H9 (cell line): Measurements from ENCODE around the gene EXOC3L1. TPM values are rescaled to one million over a fixed set of nuclear protein-coding genes. Genes with fewer than 3 reads are reported as not detected.

Experiments
- DNase-seq: peaks from one replicate; pipeline ENCODE4 v3.0.0-alpha.2; 2017
- H2AFZ ChIP-seq: one replicate; pipeline ENCODE4 v1.6.1; 2013; ENCODE audit warnings: mild to moderate bottlenecking, low read length, control low read depth, moderate library complexity
- H2AK5ac ChIP-seq: 2 replicates; pipeline ENCODE4 v1.6.1; 2013; ENCODE audit warnings: low read length, control low read depth, mixed read lengths; ENCODE audit not compliant: insufficient read length
- H2BK120ac ChIP-seq: one replicate; pipeline ENCODE4 v1.6.1; 2013; ENCODE audit warnings: low read depth, mild to moderate bottlenecking, low read length, control low read depth, inconsistent platforms; ENCODE audit not compliant: poor library complexity, severe bottlenecking
- H2BK12ac ChIP-seq: 2 replicates; pipeline ENCODE4 v1.6.1; 2013; ENCODE audit warnings: low read length, control low read depth, mixed read lengths, low read depth; ENCODE audit not compliant: insufficient read length
- H2BK15ac ChIP-seq: 2 replicates; pipeline ENCODE4 v1.6.1; 2013; ENCODE audit warnings: low read depth, low read length, control low read depth
- H2BK20ac ChIP-seq: one replicate; pipeline ENCODE4 v1.6.1; 2013; ENCODE audit warnings: low read depth, mild to moderate bottlenecking, low read length, control low read depth, inconsistent platforms; ENCODE audit not compliant: poor library complexity, severe bottlenecking
- H2BK5ac ChIP-seq: 2 replicates; pipeline ENCODE4 v1.6.1; 2013; ENCODE audit warnings: low read length, control low read depth, mixed read lengths; ENCODE audit not compliant: insufficient read length
- H3K14ac ChIP-seq: 2 replicates; pipeline ENCODE4 v1.6.1; 2013; ENCODE audit warnings: low read length, control low read depth; ENCODE audit not compliant: insufficient read depth
- H3K18ac ChIP-seq: 2 replicates; pipeline ENCODE4 v1.6.1; 2013; ENCODE audit warnings: low read depth, mild to moderate bottlenecking, mixed read lengths, low read length, control low read depth; ENCODE audit not compliant: insufficient read length
- H3K23ac ChIP-seq: 2 replicates; pipeline ENCODE4 v1.6.1; 2013; ENCODE audit warnings: low read length, control low read depth, mixed read lengths, low read depth; ENCODE audit not compliant: insufficient read length
- H3K23me2 ChIP-seq: 2 replicates; pipeline ENCODE4 v1.6.1; 2013; ENCODE audit warnings: low read depth, mild to moderate bottlenecking, mixed read lengths, low read length, control low read depth; ENCODE audit not compliant: insufficient read length, poor library complexity, severe bottlenecking
- H3K27ac ChIP-seq: 2 replicates; pipeline ENCODE4 v1.5.1; 2013; ENCODE audit warnings: low read length, control low read depth, mixed read lengths, low read depth; ENCODE audit not compliant: insufficient read length
- H3K27me3 ChIP-seq: 2 replicates; pipeline ENCODE4 v1.6.1; 2013; ENCODE audit warnings: low read length, control low read depth, inconsistent platforms; ENCODE audit not compliant: insufficient read depth
- H3K4ac ChIP-seq: 2 replicates; pipeline ENCODE4 v1.6.1; 2013; ENCODE audit warnings: low read depth, mild to moderate bottlenecking, control low read depth, inconsistent platforms, low read length, moderate library complexity
- H3K4me1 ChIP-seq: 2 replicates; pipeline ENCODE4 v1.6.1; 2013; ENCODE audit warnings: low read length, control low read depth, inconsistent platforms; ENCODE audit not compliant: insufficient read depth
- H3K4me2 ChIP-seq: 2 replicates; pipeline ENCODE4 v1.6.1; 2013; ENCODE audit warnings: low read length, control low read depth, mixed read lengths; ENCODE audit not compliant: insufficient read length, insufficient read depth
- H3K56ac ChIP-seq: 2 replicates; pipeline ENCODE4 v1.6.1; 2013; ENCODE audit warnings: low read depth, mild to moderate bottlenecking, mixed read lengths, low read length, control low read depth; ENCODE audit not compliant: insufficient read length
- H3K79me1 ChIP-seq: 2 replicates; pipeline ENCODE4 v1.6.1; 2013; ENCODE audit warnings: low read depth, mild to moderate bottlenecking, moderate library complexity, low read length, control low read depth, inconsistent platforms; ENCODE audit not compliant: insufficient read depth, poor library complexity, severe bottlenecking
- H3K79me2 ChIP-seq: 2 replicates; pipeline ENCODE4 v1.6.1; 2013; ENCODE audit warnings: low read length, control low read depth, inconsistent platforms; ENCODE audit not compliant: insufficient read depth
- H3K9ac ChIP-seq: 2 replicates; pipeline ENCODE4 v1.6.1; 2013; ENCODE audit warnings: low read length, control low read depth, mixed read lengths; ENCODE audit not compliant: insufficient read length; ENCODE audit errors: extremely low read depth
- H3K9me3 ChIP-seq: one replicate; pipeline ENCODE4 v1.6.1; 2013; ENCODE audit warnings: low read depth, low read length, inconsistent platforms; ENCODE audit not compliant: control insufficient read depth
- H3T11ph ChIP-seq: one replicate; pipeline ENCODE4 v1.6.1; 2013; ENCODE audit warnings: mild to moderate bottlenecking, low read length, control low read depth, inconsistent platforms
- H4K20me1 ChIP-seq: one replicate; pipeline ENCODE4 v1.6.1; 2013; ENCODE audit not compliant: control insufficient read depth, insufficient read length, insufficient read depth
- H4K5ac ChIP-seq: 2 replicates; pipeline ENCODE4 v1.6.1; 2013; ENCODE audit warnings: low read depth, mild to moderate bottlenecking, mixed read lengths, low read length, control low read depth; ENCODE audit not compliant: insufficient read length
- H4K8ac ChIP-seq: replicated peaks from 2 replicates; pipeline ENCODE4 v1.6.1; 2013; ENCODE audit warnings: low read length, control low read depth, mixed read lengths, low read depth; ENCODE audit not compliant: insufficient read length
- H4K91ac ChIP-seq: 2 replicates; pipeline ENCODE4 v1.6.1; 2013; ENCODE audit warnings: low read depth, mild to moderate bottlenecking, moderate library complexity, mixed read lengths, low read length, control low read depth; ENCODE audit not compliant: insufficient read length
- H3K27ac Mint-ChIP-seq, 3 experiments: 2 replicates in 2 of 3; 3 replicates in 1 of 3; pipeline ENCODE4 v1.8.0; 2020 to 2021; ENCODE audit warnings: mixed read lengths in 3 of 3, mild to moderate bottlenecking in 1 of 3, moderate library complexity in 1 of 3
- H3K27me3 Mint-ChIP-seq: 2 replicates; pipeline ENCODE4 v1.8.0; 2021; ENCODE audit warnings: low read depth, mild to moderate bottlenecking, moderate library complexity, mixed read lengths
- H3K36me3 Mint-ChIP-seq, 3 experiments: 2 replicates in 2 of 3; 3 replicates in 1 of 3; pipeline ENCODE4 v1.8.0; 2020 to 2021; ENCODE audit warnings: low read depth in 3 of 3, mixed read lengths in 3 of 3; ENCODE audit not compliant: insufficient read depth in 1 of 3
- H3K4me1 Mint-ChIP-seq, 2 experiments: 2 replicates each; pipeline ENCODE4 v1.8.0; 2020; ENCODE audit warnings: mixed read lengths in 2 of 2
- H3K4me3 Mint-ChIP-seq, 2 experiments: 2 replicates in 1 of 2; 3 replicates in 1 of 2; pipeline ENCODE4 v1.8.0; 2020 to 2021; ENCODE audit warnings: mild to moderate bottlenecking in 2 of 2, mixed read lengths in 2 of 2, moderate library complexity in 1 of 2
- H3K9me3 Mint-ChIP-seq, 2 experiments: 2 replicates in 1 of 2; 3 replicates in 1 of 2; pipeline ENCODE4 v1.8.0; 2020; ENCODE audit warnings: mild to moderate bottlenecking in 2 of 2, mixed read lengths in 2 of 2, moderate library complexity in 1 of 2
- WGBS: extraction: QIAGEN DNeasy Blood & Tissue Kit; methylation state at CpG from one replicate; pipeline ENCODE4 v1.1.7; 2013; ENCODE audit warnings: missing lambda C conversion rate, low lambda C conversion rate, mixed read lengths; ENCODE audit not compliant: insufficient read length; ENCODE audit errors: extremely low coverage; 5-methylcytosine and 5-hydroxymethylcytosine counted together
- total RNA-seq: library from RNA; stranded (reverse); gene quantifications from 2 replicates; pipeline ENCODE4 v1.2.1, GENCODE V29; 2021
- TF ChIP-seq, protein P1 (sequence below): fragments of 200-600 bp; sonication (generic); conservative IDR thresholded peaks from 3 replicates; pipeline ENCODE4 v1.8.0; 2021; ENCODE audit warnings: antibody characterized with exemption, mild to moderate bottlenecking

The EXOC3L1 gene
- total RNA-seq, 1 experiment from 2014 or later: 3.3 TPM

GRCh38 chr16:67166598-67167168, 23.3 kb downstream of the EXOC3L1 start:
- no peak overlapping the region for H3K23ac ChIP-seq
- H2BK120ac ChIP-seq: no peak overlapping the region
- H4K8ac ChIP-seq: no peak overlapping the region
- no peak overlapping the region for H4K91ac ChIP-seq
- Mint-ChIP-seq H3K36me3 (no peaks in the 10 kb centered on the region; a peak in 1 of 7 replicates), H3K27ac (no peak overlapping the region), H3K4me3 (peak overlapping the region in 1 of 2 experiments; percentile 66; a peak in 1 of 5 replicates), H3K27me3 (peaks cover 92% of the 10 kb centered on the region), H3K9me3 (peaks cover 3% of the 10 kb centered on the region in 2 experiments; a peak in 2 of 5 replicates), H3K4me1 (peaks cover 23 to 59% of the 10 kb centered on the region in 2 experiments)
- no peak overlapping the region for H2BK5ac ChIP-seq
- no peak overlapping the region for H3K27ac ChIP-seq
- H2BK12ac ChIP-seq: no peak overlapping the region
- no peaks in the 10 kb centered on the region for H3K79me2 ChIP-seq
- no peak overlapping the region for H2BK20ac ChIP-seq
- no peaks in the 10 kb centered on the region for H3K9me3 ChIP-seq
- H3K14ac ChIP-seq: no peak overlapping the region
- WGBS: no CpG with 5 or more reads among the region's 5 CpGs
- no peaks in the 10 kb centered on the region for H4K20me1 ChIP-seq
- no peak overlapping the region for H3K18ac ChIP-seq
- H2AFZ ChIP-seq: no peak overlapping the region
- H3K9ac ChIP-seq: no peak overlapping the region
- peaks cover 14% of the 10 kb centered on the region for H3K23me2 ChIP-seq
- DNase-seq: no peak
- no peak overlapping the region for H3T11ph ChIP-seq
- no peak overlapping the region for H4K5ac ChIP-seq
- H3K27me3 ChIP-seq: peaks cover 84% of the 10 kb centered on the region
- no peak overlapping the region for H2BK15ac ChIP-seq
- no peak overlapping the region for H2AK5ac ChIP-seq
- no peak overlapping the region for H3K56ac ChIP-seq
- no peak overlapping the region for H3K4ac ChIP-seq
- no peak overlapping the region for H3K4me2 ChIP-seq
- peaks cover 4% of the 10 kb centered on the region; the same call in 1 of the 2 replicates for H3K4me1 ChIP-seq
- TF ChIP-seq, protein P1, sequence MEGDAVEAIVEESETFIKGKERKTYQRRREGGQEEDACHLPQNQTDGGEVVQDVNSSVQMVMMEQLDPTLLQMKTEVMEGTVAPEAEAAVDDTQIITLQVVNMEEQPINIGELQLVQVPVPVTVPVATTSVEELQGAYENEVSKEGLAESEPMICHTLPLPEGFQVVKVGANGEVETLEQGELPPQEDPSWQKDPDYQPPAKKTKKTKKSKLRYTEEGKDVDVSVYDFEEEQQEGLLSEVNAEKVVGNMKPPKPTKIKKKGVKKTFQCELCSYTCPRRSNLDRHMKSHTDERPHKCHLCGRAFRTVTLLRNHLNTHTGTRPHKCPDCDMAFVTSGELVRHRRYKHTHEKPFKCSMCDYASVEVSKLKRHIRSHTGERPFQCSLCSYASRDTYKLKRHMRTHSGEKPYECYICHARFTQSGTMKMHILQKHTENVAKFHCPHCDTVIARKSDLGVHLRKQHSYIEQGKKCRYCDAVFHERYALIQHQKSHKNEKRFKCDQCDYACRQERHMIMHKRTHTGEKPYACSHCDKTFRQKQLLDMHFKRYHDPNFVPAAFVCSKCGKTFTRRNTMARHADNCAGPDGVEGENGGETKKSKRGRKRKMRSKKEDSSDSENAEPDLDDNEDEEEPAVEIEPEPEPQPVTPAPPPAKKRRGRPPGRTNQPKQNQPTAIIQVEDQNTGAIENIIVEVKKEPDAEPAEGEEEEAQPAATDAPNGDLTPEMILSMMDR: no peak
- no peaks in the 10 kb centered on the region for H3K79me1 ChIP-seq
